GM12875 (cell line): ENCODE measurements around the gene TRDN.
"Not testable (repeated sequence)": the region's sequence is repeated elsewhere in the genome, so short reads cannot be mapped to it uniquely, and the experiment has no call there.

Experiments
- H3K4me3 ChIP-seq: one replicate; pipeline ENCODE4 v1.5.1; 2011; ENCODE audit warnings: low read depth, low read length, control low read depth
- TF ChIP-seq, protein P1 (sequence below): IDR thresholded peaks from 2 replicates; pipeline ENCODE4 v1.5.1; 2011; ENCODE audit warnings: low read depth, mild to moderate bottlenecking, control low read depth, inconsistent platforms, low read length, moderate library complexity, borderline replicate concordance; ENCODE audit not compliant: insufficient read depth

Gene TRDN

DNA sequence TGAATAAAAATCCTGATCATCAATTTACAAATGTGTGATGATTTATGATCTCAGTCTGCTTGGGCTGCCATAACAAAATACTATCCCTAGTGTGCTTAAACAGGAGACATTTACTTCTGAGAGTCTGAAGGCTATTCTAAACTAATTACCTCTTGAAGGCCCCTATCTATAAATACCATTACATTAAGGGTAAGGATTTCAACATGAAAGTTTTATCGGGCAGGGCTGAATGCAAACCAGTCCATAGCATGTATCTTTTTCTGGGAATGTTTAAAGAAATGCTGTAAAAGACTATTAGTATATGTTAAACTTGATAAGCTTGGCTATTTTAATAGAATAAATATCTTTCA lies 48.2 kb downstream of the TRDN start:
- H3K4me3 ChIP-seq, result no peak overlapping the region
- TF ChIP-seq, protein P1, sequence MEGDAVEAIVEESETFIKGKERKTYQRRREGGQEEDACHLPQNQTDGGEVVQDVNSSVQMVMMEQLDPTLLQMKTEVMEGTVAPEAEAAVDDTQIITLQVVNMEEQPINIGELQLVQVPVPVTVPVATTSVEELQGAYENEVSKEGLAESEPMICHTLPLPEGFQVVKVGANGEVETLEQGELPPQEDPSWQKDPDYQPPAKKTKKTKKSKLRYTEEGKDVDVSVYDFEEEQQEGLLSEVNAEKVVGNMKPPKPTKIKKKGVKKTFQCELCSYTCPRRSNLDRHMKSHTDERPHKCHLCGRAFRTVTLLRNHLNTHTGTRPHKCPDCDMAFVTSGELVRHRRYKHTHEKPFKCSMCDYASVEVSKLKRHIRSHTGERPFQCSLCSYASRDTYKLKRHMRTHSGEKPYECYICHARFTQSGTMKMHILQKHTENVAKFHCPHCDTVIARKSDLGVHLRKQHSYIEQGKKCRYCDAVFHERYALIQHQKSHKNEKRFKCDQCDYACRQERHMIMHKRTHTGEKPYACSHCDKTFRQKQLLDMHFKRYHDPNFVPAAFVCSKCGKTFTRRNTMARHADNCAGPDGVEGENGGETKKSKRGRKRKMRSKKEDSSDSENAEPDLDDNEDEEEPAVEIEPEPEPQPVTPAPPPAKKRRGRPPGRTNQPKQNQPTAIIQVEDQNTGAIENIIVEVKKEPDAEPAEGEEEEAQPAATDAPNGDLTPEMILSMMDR, result no peak

DNA sequence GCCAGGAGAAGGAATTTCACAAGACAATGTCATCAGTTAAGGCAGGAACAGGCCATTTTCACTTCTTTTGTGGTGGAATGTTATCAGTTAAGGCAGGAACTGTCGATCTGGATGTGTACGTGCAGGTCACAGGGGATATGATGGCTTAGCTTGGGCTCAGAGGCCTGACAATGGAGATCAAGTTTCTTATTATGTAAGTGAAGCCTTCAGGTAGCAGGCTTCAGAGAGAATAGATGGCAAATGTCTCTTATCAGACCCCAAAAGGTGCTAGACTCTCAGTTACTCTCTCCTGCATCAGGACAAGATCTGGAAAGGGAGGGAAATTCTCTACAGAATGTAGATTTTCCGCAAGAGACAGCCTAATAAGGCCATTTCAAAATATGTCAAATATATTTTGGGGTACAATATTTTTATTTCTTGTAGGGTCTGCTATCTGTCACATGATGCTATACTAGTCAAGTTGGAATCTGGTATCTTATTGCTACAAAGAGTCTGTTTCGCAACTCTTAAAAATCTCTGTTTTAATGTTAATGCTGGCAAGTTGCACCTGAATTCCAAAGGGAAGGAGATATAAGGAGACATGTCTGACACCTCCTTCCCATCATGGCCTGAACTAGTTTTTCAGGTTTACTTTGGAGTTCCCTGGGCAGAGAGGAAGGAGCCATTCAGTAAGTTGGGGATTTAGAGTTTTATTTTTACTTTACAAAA lies 48.8 kb downstream of the TRDN start:
- TF ChIP-seq, protein P1, result no peak
- H3K4me3 ChIP-seq, result no peak overlapping the region

DNA sequence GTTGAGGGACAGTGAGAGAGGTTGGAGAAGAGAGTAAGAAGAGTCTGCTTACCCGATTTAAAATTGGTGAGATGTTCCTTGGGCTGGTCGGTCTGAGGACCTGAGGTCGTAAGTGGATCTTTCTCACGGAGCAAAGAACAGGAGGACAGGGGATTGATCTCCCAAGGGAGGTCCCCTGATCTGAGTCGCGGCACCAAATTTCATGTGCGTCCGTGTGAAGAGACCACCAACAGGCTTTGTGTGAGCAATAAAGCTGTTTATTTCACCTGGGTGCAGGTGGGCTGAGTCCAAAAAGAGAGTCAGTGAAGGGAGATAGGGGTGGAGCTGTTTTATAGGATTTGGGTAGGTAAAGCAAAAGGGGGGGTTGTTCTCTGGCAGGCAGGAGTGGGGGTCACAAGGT lies 49.3 kb downstream of the TRDN start:
- not testable (repeated sequence) for H3K4me3 ChIP-seq

DNA sequence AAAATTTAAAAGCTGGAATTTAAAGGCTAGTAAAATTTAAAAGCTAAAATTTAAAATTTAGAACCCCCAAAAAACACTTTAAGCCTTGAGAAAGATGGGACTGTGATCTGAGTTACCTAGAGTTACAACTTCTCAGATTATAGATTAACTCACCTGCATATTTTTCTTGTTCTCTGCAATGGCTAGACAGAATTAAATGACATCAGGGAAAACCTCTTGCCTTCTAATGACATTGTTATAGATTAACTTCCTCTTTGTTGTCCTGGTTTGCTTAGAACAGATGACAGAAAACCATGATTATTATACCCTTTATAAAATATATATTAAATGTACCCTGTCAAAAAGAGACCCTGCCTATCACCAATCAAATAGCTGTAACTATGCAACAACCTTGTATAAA lies 56.4 kb downstream of the TRDN start:
- TF ChIP-seq, protein P1, result no peak
- no peak overlapping the region for H3K4me3 ChIP-seq

DNA sequence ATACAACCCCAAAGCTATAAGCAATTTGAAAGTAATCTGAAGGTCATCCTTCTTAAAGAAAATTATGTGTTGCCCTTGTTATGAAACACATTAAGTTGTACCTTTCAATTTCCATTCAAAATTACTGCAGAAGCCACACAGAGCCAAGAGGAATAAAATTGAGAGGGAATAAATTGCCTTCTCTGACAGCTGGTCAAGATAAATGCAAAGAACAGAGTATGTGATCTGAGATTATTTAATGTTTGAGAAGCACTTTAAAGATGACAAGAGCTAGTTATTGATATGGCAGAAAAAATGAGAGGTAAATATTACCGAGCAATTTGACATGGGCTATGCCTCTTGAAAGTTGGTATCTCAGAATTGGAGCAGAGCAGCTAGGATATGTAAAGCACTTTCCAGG lies 61.6 kb downstream of the TRDN start:
- no peak overlapping the region for H3K4me3 ChIP-seq
- TF ChIP-seq, protein P1, result no peak

DNA sequence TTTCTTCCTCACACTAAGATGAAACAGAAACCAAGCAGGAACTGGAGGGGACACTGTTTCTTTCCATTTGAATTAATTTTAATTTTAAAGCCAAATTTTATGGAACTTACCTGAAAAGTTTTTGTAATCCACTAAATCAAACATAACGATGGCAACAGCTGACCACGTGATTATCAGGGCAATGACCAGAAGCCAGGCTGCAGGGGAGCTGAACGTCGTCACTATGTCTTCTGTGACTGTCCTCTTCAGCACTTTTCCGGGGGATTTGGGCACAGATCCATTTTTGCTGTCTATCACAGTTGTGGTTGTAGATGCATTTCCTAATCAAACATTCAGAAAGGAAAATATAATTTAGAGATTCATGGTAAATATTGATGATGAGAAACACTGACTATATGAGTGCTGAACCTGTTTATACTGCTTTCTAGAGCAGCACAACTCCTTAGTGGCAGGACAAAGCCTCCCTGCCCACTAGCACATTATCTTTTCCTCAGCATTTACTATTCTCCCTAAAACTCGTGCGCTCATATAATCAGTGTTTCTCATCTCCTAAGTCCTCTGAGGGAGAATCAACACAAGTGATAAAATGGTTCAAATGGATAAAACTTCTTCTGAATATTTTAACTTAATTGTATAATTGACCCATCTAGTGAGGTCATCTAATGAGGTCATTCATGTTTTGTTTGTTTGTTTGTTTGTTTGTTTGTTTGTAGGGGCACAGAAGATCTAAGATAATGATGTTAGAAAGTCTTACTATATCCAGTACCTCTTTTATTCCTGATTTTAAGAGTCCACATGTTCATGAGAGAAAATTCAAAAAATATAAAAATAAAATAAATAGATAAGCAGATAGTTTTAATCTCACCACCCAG lies 65.7 kb downstream of the TRDN start:
- H3K4me3 ChIP-seq, result no peak overlapping the region
- TF ChIP-seq, protein P1, result no peak

DNA sequence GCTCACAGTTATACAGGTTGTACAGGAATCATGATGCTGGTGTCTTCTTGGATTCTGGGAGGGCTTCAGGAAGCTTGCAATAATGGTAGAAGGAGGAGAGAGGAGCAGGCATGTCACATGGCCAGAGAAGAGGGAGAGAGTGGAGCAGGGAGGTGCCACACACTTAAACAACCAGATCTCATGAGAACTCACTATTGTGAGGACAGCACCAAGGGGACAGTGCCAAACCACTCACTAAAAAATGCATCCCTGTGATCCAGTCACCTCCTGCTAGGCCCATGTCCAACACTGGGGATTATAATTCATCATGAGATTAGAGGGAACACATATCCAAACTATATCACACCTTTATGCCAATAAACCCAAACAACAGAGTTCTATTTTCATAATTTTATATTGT lies 67.2 kb downstream of the TRDN start:
- no peak overlapping the region for H3K4me3 ChIP-seq
- TF ChIP-seq, protein P1, result no peak
